GM06990 (cell line): ENCODE measurements around the gene CMKLR1.

Source experiments
- DNase-seq: peaks from one replicate; pipeline ENCODE4 v3.0.0-alpha.2; 2011; ENCODE audit not compliant: insufficient read length; ENCODE audit errors: extremely low read depth
- H3K27me3 ChIP-seq: replicated peaks from 2 replicates; pipeline ENCODE4 v1.6.0; 2011; ENCODE audit warnings: low read length; ENCODE audit not compliant: control insufficient read depth, insufficient read depth
- H3K36me3 ChIP-seq: 2 replicates; pipeline ENCODE4 v1.5.1; 2011; ENCODE audit warnings: low read length; ENCODE audit not compliant: control insufficient read depth, insufficient read depth
- H3K4me3 ChIP-seq: replicated peaks from 2 replicates; pipeline ENCODE4 v1.5.1; 2011; ENCODE audit warnings: low read depth, mild to moderate bottlenecking, control low read depth, low read length
- CTCF ChIP-seq: IDR thresholded peaks from 2 replicates; pipeline ENCODE4 v1.5.1; 2011; ENCODE audit warnings: low read length, control low read depth, mild to moderate bottlenecking, inconsistent platforms; ENCODE audit not compliant: insufficient read depth, poor library complexity, severe bottlenecking

The CMKLR1 gene

GRCh38 chr12:108254517-108255251 lies 84.4 kb downstream of the CMKLR1 start:
- no peak for DNase-seq
- H3K4me3 ChIP-seq = no peak overlapping the region
- H3K36me3 ChIP-seq = no peaks in the 10 kb centered on the region
- no peak for TF ChIP-seq CTCF
- no peaks in the 10 kb centered on the region; the same call in none of the 2 replicates for H3K27me3 ChIP-seq

GRCh38 chr12:108254030-108254429 lies 85.1 kb downstream of the CMKLR1 start:
- Histone ChIP-seq H3K27me3 (no peaks in the 10 kb centered on the region; the same call in none of the 2 replicates), H3K4me3 (no peak overlapping the region), H3K36me3 (no peaks in the 10 kb centered on the region)
- no peak for DNase-seq
- TF ChIP-seq CTCF = no peak

- DNase-seq = no peak
- H3K27me3 ChIP-seq = no peaks in the 10 kb centered on the region; the same call in none of the 2 replicates
- no peak overlapping the region for H3K4me3 ChIP-seq
- TF ChIP-seq CTCF = no peak
- H3K36me3 ChIP-seq = no peaks in the 10 kb centered on the region
Measured at GRCh38 chr12:108253540-108253939, 85.6 kb downstream of the CMKLR1 start.

GRCh38 chr12:108252523-108252922 lies 86.6 kb downstream of the CMKLR1 start:
- DNase-seq = no peak
- Histone ChIP-seq H3K4me3 (no peak overlapping the region), H3K36me3 (no peaks in the 10 kb centered on the region), H3K27me3 (no peaks in the 10 kb centered on the region; the same call in none of the 2 replicates)
- no peak for TF ChIP-seq CTCF

- Histone ChIP-seq H3K27me3 (no peaks in the 10 kb centered on the region; the same call in none of the 2 replicates), H3K36me3 (no peaks in the 10 kb centered on the region), H3K4me3 (no peak overlapping the region)
- no peak for TF ChIP-seq CTCF
- DNase-seq = no peak
Measured at GRCh38 chr12:108248011-108248410, 91.1 kb downstream of the CMKLR1 start.
